IPS DF 19.7 (cell line): ENCODE data around the gene RSF1.

Source experiments
- DNase-seq: peaks from one replicate; pipeline ENCODE4 v3.0.0-alpha.2; 2013; ENCODE audit warnings: low read depth, low spot score

Gene RSF1

GRCh38 chr11:77813256-77813655, 7.3 kb downstream of the RSF1 start:
- DNase-seq, result no peak

DNA sequence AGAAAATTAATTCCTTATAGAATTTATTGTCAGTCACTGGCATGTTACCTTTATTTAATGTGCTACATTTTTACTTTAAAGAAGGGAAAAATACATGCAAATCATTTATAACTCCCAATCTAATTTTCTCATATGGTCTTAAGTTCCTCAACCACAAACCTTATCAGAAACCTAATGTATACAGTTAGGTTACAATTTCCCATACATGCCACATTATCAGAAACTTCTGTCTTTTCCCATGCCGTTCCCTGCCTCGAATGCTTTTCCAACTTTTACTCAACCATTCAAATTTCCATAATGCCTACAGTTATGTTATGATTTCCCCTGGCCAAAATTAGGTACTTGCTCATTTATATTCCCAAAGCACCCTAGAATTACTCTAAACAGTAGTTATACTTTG, 13.5 kb downstream of the RSF1 start:
- DNase-seq, result no peak

DNA sequence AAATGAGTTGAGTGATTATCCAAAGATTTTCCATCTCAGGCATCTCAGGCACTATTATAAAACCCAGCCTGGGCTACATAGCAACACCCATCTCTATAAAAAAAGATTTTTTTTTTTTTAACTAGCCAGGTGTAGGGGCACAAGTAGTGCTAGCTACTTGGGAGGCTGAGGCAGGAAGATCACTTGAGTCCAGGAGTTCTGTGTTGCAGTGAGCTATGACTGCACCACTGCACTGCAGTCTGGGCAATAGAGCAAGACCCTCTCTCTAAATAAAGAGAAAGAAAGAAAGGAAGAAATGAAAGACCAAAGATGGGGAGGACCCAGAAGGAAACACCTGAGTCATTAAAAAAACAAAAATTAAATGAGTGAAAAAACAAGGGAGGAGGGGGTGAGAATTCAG, 14.1 kb downstream of the RSF1 start:
- no peak for DNase-seq

DNA sequence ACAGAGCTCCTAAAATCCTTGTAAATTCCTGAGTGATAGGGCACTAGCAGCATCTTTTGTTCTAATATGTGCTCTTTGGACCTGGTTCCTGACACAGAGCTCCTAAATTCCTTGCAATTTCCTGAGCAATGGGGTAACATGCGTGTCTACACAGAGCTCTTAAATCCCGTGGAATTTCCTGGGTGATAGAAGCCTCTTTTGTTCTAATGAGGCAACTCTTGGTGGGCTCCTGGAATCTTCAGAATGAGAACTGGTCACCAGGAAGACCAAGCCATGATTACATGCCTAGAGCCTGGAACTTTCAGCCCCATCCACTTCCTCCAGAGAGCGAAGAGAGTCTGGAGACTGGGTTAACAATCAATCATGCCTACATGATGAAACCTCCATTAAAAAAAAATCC, 19.0 kb downstream of the RSF1 start:
- no peak for DNase-seq

GRCh38 chr11:77800449-77800848, 20.1 kb downstream of the RSF1 start:
- no peak for DNase-seq

- no peak for DNase-seq
Measured at GRCh38 chr11:77799338-77799737, 21.2 kb downstream of the RSF1 start.

- DNase-seq, result no peak
Measured at GRCh38 chr11:77793972-77794371, 26.6 kb downstream of the RSF1 start.

DNA sequence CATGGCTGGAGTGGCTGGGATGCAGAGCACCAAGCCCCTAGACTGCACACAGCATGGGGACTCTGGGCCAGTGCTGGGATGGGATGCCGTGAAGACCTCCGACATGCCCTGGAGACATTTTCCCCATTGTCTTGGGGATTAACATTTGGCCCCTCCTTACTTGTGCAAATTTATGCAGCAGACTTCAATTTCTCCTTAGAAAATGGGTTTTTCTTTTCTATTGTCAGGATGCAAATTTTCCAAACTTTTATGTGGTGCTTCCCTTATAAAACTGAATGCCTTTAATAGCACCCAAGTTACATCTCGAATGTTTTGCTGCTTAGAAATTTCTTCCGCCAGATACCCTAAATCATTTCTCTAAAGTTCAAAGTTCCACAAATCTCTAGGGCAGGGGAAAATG, 29.2 kb downstream of the RSF1 start:
- DNase-seq, result no peak

DNA sequence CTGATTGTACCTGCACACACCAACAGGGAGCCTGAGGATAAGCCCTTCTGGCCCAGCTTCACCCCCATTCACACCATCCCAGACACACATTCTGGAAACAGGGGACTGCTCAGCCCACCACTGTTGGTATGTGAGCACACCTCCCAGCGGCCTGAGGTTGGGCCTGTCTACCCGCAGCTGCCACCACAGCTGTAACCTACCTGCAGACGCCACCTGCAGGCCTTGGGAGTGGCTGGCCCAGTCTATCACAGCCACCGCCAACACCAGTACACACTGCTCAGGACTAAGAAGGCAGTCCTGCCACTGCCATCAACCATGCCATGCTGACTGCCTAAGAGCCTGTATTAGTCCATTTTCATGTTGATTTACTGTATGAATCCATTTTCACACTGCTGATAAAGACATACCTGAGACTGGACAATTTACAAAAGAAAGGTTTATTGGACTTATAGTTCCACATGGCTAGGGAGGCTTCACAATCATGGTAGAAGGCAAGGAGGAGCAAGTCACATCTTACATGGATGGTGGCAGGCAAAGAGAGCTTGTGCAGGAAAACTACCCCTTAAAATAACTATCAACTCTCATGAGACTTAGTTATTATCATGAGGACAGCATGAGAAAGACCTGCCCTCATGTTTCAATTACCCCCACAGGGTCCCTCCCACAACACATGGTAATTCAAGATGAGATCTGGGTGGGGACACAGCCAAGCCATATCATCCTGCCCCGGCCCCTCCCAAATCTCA, 30.6 kb downstream of the RSF1 start:
- no peak for DNase-seq

GRCh38 chr11:77789061-77789730, 31.3 kb downstream of the RSF1 start:
- peak; percentile 20 for DNase-seq

DNA sequence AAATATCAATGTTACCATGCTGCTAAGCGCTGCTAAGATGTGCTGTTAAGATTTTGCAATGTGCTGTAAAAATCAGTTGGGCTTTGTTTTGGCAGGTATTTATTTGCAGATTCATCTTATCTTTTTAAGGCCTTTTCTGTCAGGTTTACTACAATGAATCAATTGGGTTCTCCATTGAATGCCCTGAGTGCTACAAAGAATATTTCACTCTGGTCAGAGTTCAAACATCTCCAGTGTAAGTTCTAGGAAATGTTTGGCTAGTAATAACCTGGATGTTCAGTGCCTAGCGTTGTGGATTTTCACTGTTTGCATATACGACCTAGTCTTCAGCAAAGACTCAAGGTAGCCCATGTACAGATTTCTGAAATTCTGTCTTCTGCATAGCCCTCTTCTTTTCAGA, 36.0 kb downstream of the RSF1 start:
- no peak for DNase-seq

DNA sequence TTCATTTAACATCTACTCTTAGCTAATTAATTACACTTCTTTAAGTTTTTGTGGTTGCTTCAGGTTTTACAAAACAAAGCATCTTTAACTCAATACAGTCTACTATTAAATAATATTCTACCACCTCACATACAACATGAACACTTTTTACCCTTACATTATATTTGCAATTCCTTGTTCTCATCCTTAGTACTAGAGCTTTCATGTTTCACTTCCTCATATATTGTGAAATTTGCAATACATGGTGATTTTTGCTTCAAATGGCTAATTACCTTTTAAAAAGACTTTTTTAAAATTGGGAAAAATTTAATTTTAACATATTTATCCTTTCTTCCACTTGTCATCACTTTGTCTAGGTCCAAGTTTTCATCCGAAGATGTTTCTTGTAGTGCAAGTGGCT, 37.5 kb downstream of the RSF1 start:
- DNase-seq, result no peak

DNA sequence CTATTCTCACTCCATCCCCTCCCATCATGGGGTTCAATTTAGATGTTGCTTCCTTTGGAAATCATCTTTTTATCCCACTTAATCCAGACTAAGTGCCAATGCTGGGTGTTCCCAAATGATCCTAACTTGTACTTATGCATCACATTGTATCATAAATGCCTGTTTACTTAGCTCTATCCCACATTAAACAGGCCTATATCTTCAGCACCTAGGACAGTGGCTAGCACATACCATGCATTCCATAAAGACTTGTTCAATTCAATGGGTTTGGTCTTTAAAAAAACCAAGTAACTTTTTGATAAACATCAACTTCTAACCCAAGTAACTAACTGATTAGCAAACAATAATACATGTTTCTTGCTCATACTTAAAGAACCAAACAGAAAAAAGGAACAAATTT, 40.6 kb downstream of the RSF1 start:
- peak; percentile 17 for DNase-seq

- no peak for DNase-seq
Measured at GRCh38 chr11:77778549-77778948, 42.0 kb downstream of the RSF1 start.

DNA sequence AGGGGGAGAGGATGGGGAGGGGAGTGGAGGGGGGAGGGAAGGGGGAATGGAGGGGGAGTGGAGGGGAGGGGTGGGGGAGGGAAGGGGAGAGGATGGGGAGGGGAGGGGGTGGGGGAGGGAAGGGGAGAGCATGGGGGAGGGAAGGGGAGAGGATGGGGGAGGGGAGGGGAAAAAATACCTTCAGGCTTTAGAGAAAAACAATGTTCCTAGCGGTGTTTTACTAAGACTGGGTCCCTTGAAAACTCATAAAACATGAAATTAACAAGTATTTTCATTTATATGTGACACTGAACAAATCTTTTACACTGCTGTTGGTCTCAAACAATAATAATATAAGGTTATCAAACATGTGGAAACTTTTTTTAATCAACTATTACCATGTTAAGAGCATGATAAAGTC, 42.4 kb downstream of the RSF1 start:
- no peak for DNase-seq

GRCh38 chr11:77776455-77776854, 44.1 kb downstream of the RSF1 start:
- no peak for DNase-seq

DNA sequence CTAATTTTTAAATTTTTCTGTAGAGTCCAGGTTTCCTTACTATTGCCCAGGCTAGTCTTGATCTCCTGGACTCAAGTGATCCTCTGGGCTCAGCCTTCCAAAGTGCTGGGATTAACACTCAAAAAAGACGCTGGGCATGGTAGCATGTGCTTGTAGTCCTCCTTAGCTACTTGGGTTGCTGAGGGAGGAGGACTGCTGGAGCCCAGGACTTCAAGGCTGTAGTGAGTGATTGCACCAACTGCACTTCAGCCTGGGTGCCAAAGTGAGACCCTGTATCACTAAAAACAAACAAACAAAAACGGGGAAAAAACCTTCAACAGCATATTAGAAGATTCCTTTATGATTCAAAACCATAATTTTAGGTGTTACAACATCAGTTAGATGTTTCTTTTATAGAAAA, 44.6 kb downstream of the RSF1 start:
- DNase-seq, result no peak

- no peak for DNase-seq
Measured at GRCh38 chr11:77771135-77771534, 49.4 kb downstream of the RSF1 start.

DNA sequence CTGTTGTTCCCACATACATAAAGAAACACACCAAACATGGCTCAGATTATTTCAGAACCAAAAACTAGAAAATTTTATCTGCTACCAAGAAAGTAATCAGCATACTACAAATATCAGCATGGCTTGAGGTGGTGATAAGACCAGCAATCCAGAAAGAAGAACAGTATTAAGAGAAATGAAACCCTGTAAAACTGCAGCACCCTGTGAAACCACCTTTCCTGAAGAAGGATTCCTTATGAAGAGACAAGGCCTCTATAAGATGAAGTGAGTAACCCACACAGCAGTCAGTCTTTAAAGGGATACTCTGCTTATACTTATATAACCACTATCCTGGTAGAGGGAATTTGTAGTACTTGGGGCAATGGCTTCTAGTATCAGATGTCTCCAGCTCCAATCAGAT, 49.9 kb downstream of the RSF1 start:
- DNase-seq, result no peak

- DNase-seq, result no peak
Measured at GRCh38 chr11:77762426-77762825, 58.1 kb downstream of the RSF1 start.

DNA sequence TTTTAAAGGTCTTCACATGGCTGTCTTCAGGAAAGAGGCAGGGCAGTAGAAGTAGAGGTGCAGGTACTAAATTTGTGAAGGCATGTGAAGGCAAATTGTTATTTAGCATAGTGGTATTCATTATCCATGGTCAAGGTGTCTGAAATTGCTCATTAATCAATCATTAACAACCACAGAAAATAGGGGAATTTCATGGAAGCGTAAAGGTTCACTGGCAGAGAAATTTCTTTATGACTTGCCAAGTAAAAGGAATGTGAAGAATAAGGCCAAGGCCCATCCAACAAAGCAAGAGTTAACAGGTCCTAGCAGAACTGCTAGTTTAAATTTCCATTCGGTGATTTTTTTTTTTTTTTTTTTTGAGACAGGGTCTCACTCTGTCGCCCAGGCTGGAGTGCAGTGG, 59.0 kb downstream of the RSF1 start:
- DNase-seq, result no peak

GRCh38 chr11:77758331-77758730, 62.2 kb downstream of the RSF1 start:
- no peak for DNase-seq

GRCh38 chr11:77753230-77753629, 67.3 kb downstream of the RSF1 start:
- peak; percentile 30 for DNase-seq

- peak; percentile 48 for DNase-seq
Measured at GRCh38 chr11:77752516-77752915, 68.0 kb downstream of the RSF1 start.
